ENCODE measurements around the gene TMEM225. TPM values are rescaled to one million over a fixed set of nuclear protein-coding genes. Genes with fewer than 3 reads are reported as not detected.

The TMEM225 gene
- total RNA-seq, 1 experiment from 2014 or later: not detected

Other genes with a start within 250 kb of the TMEM225 start
- not detected in 2 replicates for gene SCN3B, start 231.0 kb downstream of the TMEM225 start, total RNA-seq (2014; rRNA removed; shearing (Covaris generic))
- gene ZNF202, start 144.0 kb downstream of the TMEM225 start, total RNA-seq (2014; rRNA removed; shearing (Covaris generic)): 9.8 and 12.4 TPM in 2 replicates
- not detected in 2 replicates for gene OR6X1, start 131.2 kb downstream of the TMEM225 start, total RNA-seq (2014; rRNA removed; shearing (Covaris generic))
- gene OR6M1, start 79.3 kb downstream of the TMEM225 start, total RNA-seq (2014; rRNA removed; shearing (Covaris generic)): not detected in 2 replicates
- gene OR8D4, start 16.5 kb upstream of the TMEM225 start, total RNA-seq (2014; rRNA removed; shearing (Covaris generic)): not detected in 2 replicates
- gene OR4D5, start 53.9 kb upstream of the TMEM225 start, total RNA-seq (2014; rRNA removed; shearing (Covaris generic)): not detected in 2 replicates
- not detected in 2 replicates for gene OR6T1, start 58.2 kb upstream of the TMEM225 start, total RNA-seq (2014; rRNA removed; shearing (Covaris generic))
- gene OR10S1, start 92.1 kb upstream of the TMEM225 start, total RNA-seq (2014; rRNA removed; shearing (Covaris generic)): not detected in 2 replicates
- not detected in 2 replicates for gene OR10G6, start 109.5 kb upstream of the TMEM225 start, total RNA-seq (2014; rRNA removed; shearing (Covaris generic))
- gene OR10G4, start 127.3 kb upstream of the TMEM225 start, total RNA-seq (2014; rRNA removed; shearing (Covaris generic)): not detected in 2 replicates
- not detected in 2 replicates for gene OR10G9, start 137.3 kb upstream of the TMEM225 start, total RNA-seq (2014; rRNA removed; shearing (Covaris generic))
- gene OR10G8, start 141.1 kb upstream of the TMEM225 start, total RNA-seq (2014; rRNA removed; shearing (Covaris generic)): not detected in 2 replicates
- not detected in 2 replicates for gene OR10G7, start 155.7 kb upstream of the TMEM225 start, total RNA-seq (2014; rRNA removed; shearing (Covaris generic))
- 0.18 and 0.81 TPM in 2 replicates for gene VWA5A, start 229.8 kb upstream of the TMEM225 start, total RNA-seq (2014; rRNA removed; shearing (Covaris generic))